ENCODE measurements around the gene DMWD. TPM values are rescaled to one million over a fixed set of nuclear protein-coding genes. Genes with fewer than 3 reads are reported as not detected.

Gene DMWD
- total and polyA plus RNA-seq, 4 experiments from 2014 or later, result 6.9 to 52.6 (median 30.5) TPM

GRCh38 chr19:45771311-45771933, 21.2 kb downstream of the DMWD start:
- Mint-ChIP-seq H3K27ac (peak overlapping the region in 1 of 7 donors; percentile 93), H3K4me3 (peak overlapping the region in 7 of 8 donors; percentile 25 to 52 (median 41)), H3K4me1 (peaks cover 1 to 30% (median 5%) of the 10 kb centered on the region in 4 donors), H3K9me3 (peaks cover 0 to 3% (median 0%) of the 10 kb centered on the region in 8 donors), H3K27me3 (peaks cover 1 to 6% of the 10 kb centered on the region in 2 donors), H3K36me3 (peaks cover 0 to 4% of the 10 kb centered on the region in 2 donors)
- Histone ChIP-seq H3K36me3 (ENCODE audit: insufficient read depth, low read length) (no peaks in the 10 kb centered on the region), H3K27ac (ENCODE audit: low read depth, low read length) (no peak overlapping the region), H3K9me3 (ENCODE audit: control insufficient read depth in 1 of 2, low read length in 2 of 2) (no peaks in the 10 kb centered on the region), H3K27me3 (ENCODE audit: insufficient read depth, low read length) (no peaks in the 10 kb centered on the region), H3K4me3 (ENCODE audit: low read length in 2 of 2) (no peak overlapping the region), H3K4me1 (ENCODE audit: insufficient read depth, low read length) (peaks cover 22% of the 10 kb centered on the region)
- no peak for DNase-seq
- intact Hi-C loops (cut with micrococcal nuclease), result loop anchor here (2.0 to 5.0 kb wide), 2 partner anchors 79 to 246 kb away; partner anchors contain the start of gene QPCTL
- POLR2A ChIA-PET (ENCODE audit: partially characterized antibody), result interaction anchor here (1.2 to 6.9 kb wide), 6 partner anchors 8 to 92 kb away, joined by 3 to 84 read pairs (median 21); partner anchors contain the start of genes DMPK, DMWD and SYMPK
- CTCF ChIA-PET (ENCODE audit: partially characterized antibody), result interaction anchor here (0.6 to 5.3 kb wide), 7 partner anchors 8 to 318 kb away, joined by 3 to 238 read pairs (median 5); partner anchors contain the start of genes DMWD and SYMPK

- H3K36me3 ChIP-seq (ENCODE audit: insufficient read depth, low read length), result no peaks in the 10 kb centered on the region
- peak overlapping the region; percentile 61 to 94 (median 88) for H3K27ac Mint-ChIP-seq
- H3K4me3 Mint-ChIP-seq, result peak overlapping the region; percentile 84 to 92 (median 86)
- H3K4me1 Mint-ChIP-seq, result peaks cover 1 to 30% (median 5%) of the 10 kb centered on the region in 4 donors
- peaks cover 0 to 4% of the 10 kb centered on the region in 2 donors for H3K36me3 Mint-ChIP-seq
- peak overlapping the region; percentile 57 to 71 for H3K4me3 ChIP-seq (ENCODE audit: low read length in 2 of 2)
- CTCF ChIA-PET (ENCODE audit: partially characterized antibody), result interaction anchor here (0.6 to 5.3 kb wide), 13 partner anchors 9 to 317 kb away, joined by 3 to 238 read pairs (median 5); partner anchors contain the start of genes DMPK, DMWD, IRF2BP1 and SYMPK
- peak; percentile 89 to 93 (median 91) for DNase-seq
- H3K9me3 Mint-ChIP-seq, result peaks cover 0 to 3% (median 0%) of the 10 kb centered on the region in 8 donors
- POLR2A ChIA-PET (ENCODE audit: partially characterized antibody), result interaction anchor here (0.9 to 6.9 kb wide), 14 partner anchors 9 to 131 kb away, joined by 3 to 84 read pairs (median 10); partner anchors contain the start of genes DMPK, DMWD, FBXO46 and IRF2BP1
- H3K4me1 ChIP-seq (ENCODE audit: insufficient read depth, low read length), result peaks cover 22% of the 10 kb centered on the region
- H3K27ac ChIP-seq (ENCODE audit: low read depth, low read length), result peak overlapping the region; percentile 15
- H3K27me3 Mint-ChIP-seq, result peaks cover 1 to 6% of the 10 kb centered on the region in 2 donors
- no peaks in the 10 kb centered on the region for H3K27me3 ChIP-seq (ENCODE audit: insufficient read depth, low read length)
- intact Hi-C loops (cut with micrococcal nuclease), result loop anchor here (1.0 to 5.0 kb wide), 8 partner anchors 9 to 247 kb away; partner anchors contain the start of genes DMWD, IRF2BP1, QPCTL and SYMPK
- no peaks in the 10 kb centered on the region for H3K9me3 ChIP-seq (ENCODE audit: control insufficient read depth in 1 of 2, low read length in 2 of 2)
These were observed 22.2 kb downstream of the DMWD start for GRCh38 chr19:45770192-45771101.

- intact Hi-C loops (cut with micrococcal nuclease), result loop anchor here (1.0 to 5.0 kb wide), 11 partner anchors 9 to 247 kb away; partner anchors contain the start of genes DMWD, FBXO46, IRF2BP1 and QPCTL
- peak overlapping the region; percentile 15 for H3K27ac ChIP-seq (ENCODE audit: low read depth, low read length)
- DNase-seq, result peak in 4 of 5 donors; percentile 79 to 86 (median 82)
- peaks cover 0 to 3% (median 0%) of the 10 kb centered on the region in 8 donors for H3K9me3 Mint-ChIP-seq
- no peaks in the 10 kb centered on the region for H3K36me3 ChIP-seq (ENCODE audit: insufficient read depth, low read length)
- peaks cover 1 to 30% (median 5%) of the 10 kb centered on the region in 4 donors for H3K4me1 Mint-ChIP-seq
- POLR2A ChIA-PET (ENCODE audit: partially characterized antibody), result interaction anchor here (0.9 to 6.9 kb wide), 16 partner anchors 10 to 331 kb away, joined by 3 to 84 read pairs (median 8); partner anchors contain the start of genes DMPK, DMWD, FBXO46 and IRF2BP1
- H3K27ac Mint-ChIP-seq, result peak overlapping the region; percentile 85 to 95 (median 92)
- peak overlapping the region; percentile 57 to 71 for H3K4me3 ChIP-seq (ENCODE audit: low read length in 2 of 2)
- H3K4me3 Mint-ChIP-seq, result peak overlapping the region; percentile 84 to 92 (median 86)
- no peaks in the 10 kb centered on the region for H3K27me3 ChIP-seq (ENCODE audit: insufficient read depth, low read length)
- no peaks in the 10 kb centered on the region for H3K9me3 ChIP-seq (ENCODE audit: control insufficient read depth in 1 of 2, low read length in 2 of 2)
- peaks cover 22% of the 10 kb centered on the region for H3K4me1 ChIP-seq (ENCODE audit: insufficient read depth, low read length)
- H3K36me3 Mint-ChIP-seq, result peaks cover 0 to 4% of the 10 kb centered on the region in 2 donors
- CTCF ChIA-PET (ENCODE audit: partially characterized antibody), result interaction anchor here (0.6 to 5.3 kb wide), 16 partner anchors 9 to 971 kb away, joined by 3 to 238 read pairs (median 6); partner anchors contain the start of genes DMPK, DMWD, FBXO46 and IRF2BP1
- peaks cover 1 to 10% of the 10 kb centered on the region in 2 donors for H3K27me3 Mint-ChIP-seq
These were observed 22.8 kb downstream of the DMWD start for GRCh38 chr19:45769821-45770191.

DNA sequence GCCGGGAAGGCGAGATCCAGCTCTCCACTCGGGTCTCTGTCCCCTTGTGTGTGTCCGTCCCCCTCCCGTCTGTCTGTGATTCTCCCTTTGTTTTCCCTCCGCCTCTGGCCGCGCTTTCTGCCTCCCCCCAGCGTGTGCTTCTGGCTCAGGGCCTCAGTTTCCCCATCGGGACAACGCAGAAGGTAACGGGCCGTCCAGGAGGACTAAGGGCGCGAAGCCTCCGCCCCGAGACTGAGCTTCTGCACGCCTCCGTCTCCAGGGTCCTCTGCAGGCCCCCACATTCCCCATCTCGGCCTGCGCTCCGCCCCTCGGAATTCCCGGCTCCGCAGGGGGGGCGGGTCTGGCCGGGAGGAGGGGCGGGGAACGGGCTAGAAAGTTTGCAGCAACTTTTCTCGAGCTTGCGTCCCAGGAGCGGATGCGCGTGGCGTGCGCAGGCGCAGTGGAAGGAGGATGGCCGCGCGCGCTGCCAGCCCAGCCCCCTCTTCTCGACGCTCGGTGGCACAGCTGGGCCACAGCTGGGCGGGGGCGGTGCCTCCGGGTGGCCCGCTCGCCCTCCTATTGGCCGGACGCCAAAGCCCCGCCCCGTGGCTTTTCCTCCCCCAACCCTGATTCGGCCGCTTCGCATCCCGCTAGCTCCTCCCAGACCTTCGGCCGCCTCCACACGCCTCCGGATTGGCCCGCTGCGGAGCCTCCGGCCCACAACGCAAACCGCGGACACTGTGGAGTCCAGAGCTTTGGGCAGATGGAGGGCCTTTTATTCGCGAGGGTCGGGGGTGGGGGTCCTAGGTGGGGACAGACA, 23.5 kb downstream of the DMWD start, which contains the start of gene SIX5:
SIX5 (minus strand) TSS at position 269 of the 799 bp plus-strand sequence. CDS start 408 bp downstream, outside the sequence.
- intact Hi-C loops (cut with micrococcal nuclease), result loop anchor here (1.0 to 5.0 kb wide), 3 partner anchors 39 to 126 kb away; partner anchors contain the start of gene FBXO46
- peaks cover 1 to 14% of the 10 kb centered on the region in 2 donors for H3K27me3 Mint-ChIP-seq
- ChIA-PET POLR2A (ENCODE audit: partially characterized antibody) (interaction anchor here (0.7 to 6.9 kb wide), 17 partner anchors 10 to 330 kb away, joined by 3 to 84 read pairs (median 9); partner anchors contain the start of genes DMPK, DMWD, FBXO46 and IRF2BP1), CTCF (ENCODE audit: partially characterized antibody) (interaction anchor here (0.6 to 5.3 kb wide), 20 partner anchors 8 to 970 kb away, joined by 3 to 238 read pairs (median 4); partner anchors contain the start of genes CCDC61, DMPK, DMWD and FBXO46)
- H3K4me1 ChIP-seq (ENCODE audit: insufficient read depth, low read length), result peaks cover 22% of the 10 kb centered on the region
- H3K9me3 Mint-ChIP-seq, result peaks cover 0 to 3% (median 0%) of the 10 kb centered on the region in 8 donors
- no peaks in the 10 kb centered on the region for H3K36me3 ChIP-seq (ENCODE audit: insufficient read depth, low read length)
- peaks cover 1 to 30% (median 5%) of the 10 kb centered on the region in 4 donors for H3K4me1 Mint-ChIP-seq
- peak within 1 kb of the TSS; percentile 84 to 92 (median 86) for H3K4me3 Mint-ChIP-seq
- peak within 1 kb of the TSS; percentile 47 for H3K27ac ChIP-seq (ENCODE audit: low read depth, low read length)
- H3K4me3 ChIP-seq (ENCODE audit: low read length in 2 of 2), result peak within 1 kb of the TSS; percentile 71 to 73
- H3K27me3 ChIP-seq (ENCODE audit: insufficient read depth, low read length), result no peaks in the 10 kb centered on the region
- H3K27ac Mint-ChIP-seq, result peak within 1 kb of the TSS; percentile 85 to 95 (median 92)
- peaks cover 0 to 4% of the 10 kb centered on the region in 2 donors for H3K36me3 Mint-ChIP-seq
- no peaks in the 10 kb centered on the region for H3K9me3 ChIP-seq (ENCODE audit: control insufficient read depth in 1 of 2, low read length in 2 of 2)
- DNase-seq, result peak; percentile 88 to 93 (median 92)

DNA sequence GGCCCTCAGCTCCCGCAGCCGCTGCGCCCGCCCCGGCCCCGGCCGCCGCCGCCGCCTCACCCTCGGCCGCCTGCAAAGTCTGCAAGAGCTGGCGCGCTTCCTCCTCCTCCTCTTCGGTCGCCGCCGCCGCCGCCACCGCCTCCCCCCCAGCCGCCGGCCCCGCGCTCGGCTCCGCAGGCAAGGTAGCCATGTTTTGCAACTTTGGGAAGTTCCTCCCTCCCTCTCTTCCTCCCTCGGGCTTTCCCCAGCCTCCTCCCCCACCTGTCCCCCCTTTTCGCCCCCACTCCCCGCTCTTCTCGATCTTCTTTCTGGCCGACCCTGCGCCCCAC, 24.0 kb downstream of the DMWD start:
- peak in 3 of 5 donors; percentile 24 to 33 (median 31) for DNase-seq
- ChIA-PET CTCF (ENCODE audit: partially characterized antibody) (interaction anchor here (0.8 to 5.3 kb wide), 12 partner anchors 8 to 227 kb away, joined by 3 to 238 read pairs (median 6); partner anchors contain the start of genes CCDC61, DMPK, DMWD and FBXO46), POLR2A (ENCODE audit: partially characterized antibody) (interaction anchor here (1.7 to 6.9 kb wide), 9 partner anchors 11 to 117 kb away, joined by 7 to 84 read pairs (median 21); partner anchors contain the start of genes DMWD, FBXO46, IRF2BP1 and QPCTL)
- Mint-ChIP-seq H3K36me3 (peaks cover 0 to 4% of the 10 kb centered on the region in 2 donors), H3K27me3 (peaks cover 1 to 14% of the 10 kb centered on the region in 2 donors), H3K4me3 (peak overlapping the region; percentile 84 to 92 (median 86)), H3K9me3 (peaks cover 0 to 3% (median 0%) of the 10 kb centered on the region in 8 donors), H3K27ac (peak overlapping the region in 3 of 7 donors; percentile 17 to 93 (median 72)), H3K4me1 (peaks cover 1 to 30% (median 5%) of the 10 kb centered on the region in 4 donors)
- Histone ChIP-seq H3K9me3 (ENCODE audit: control insufficient read depth in 1 of 2, low read length in 2 of 2) (no peaks in the 10 kb centered on the region), H3K36me3 (ENCODE audit: insufficient read depth, low read length) (no peaks in the 10 kb centered on the region), H3K4me3 (ENCODE audit: low read length in 2 of 2) (peak overlapping the region; percentile 71 to 73), H3K27ac (ENCODE audit: low read depth, low read length) (peak overlapping the region; percentile 47), H3K27me3 (ENCODE audit: insufficient read depth, low read length) (no peaks in the 10 kb centered on the region), H3K4me1 (ENCODE audit: insufficient read depth, low read length) (peaks cover 22% of the 10 kb centered on the region)
- intact Hi-C loops (cut with micrococcal nuclease), result loop anchor here (2.0 to 5.0 kb wide), 2 partner anchors 51 to 126 kb away; no protein-coding TSS in a partner anchor

Data from CD4-positive, alpha-beta memory T cell (primary cell).